Measurements from ENCODE around the gene KPNA6.
"Not testable (repeated sequence)": the region's sequence is repeated elsewhere in the genome, so short reads cannot be mapped to it uniquely, and the experiment has no call there.

Gene KPNA6

GRCh38 chr1:32100359-32100758 is 7.5 kb upstream of the KPNA6 start:
- in situ Hi-C loops (cut with MboI; ENCODE audit: low sequenced_read_pairs), result no loop called here

GRCh38 chr1:32100807-32101708 is 6.8 kb upstream of the KPNA6 start:
- in situ Hi-C loops (cut with MboI; ENCODE audit: low sequenced_read_pairs), result no loop called here

- in situ Hi-C loops (cut with MboI; ENCODE audit: low sequenced_read_pairs), result no loop called here
Observed at GRCh38 chr1:32104127-32104526, 3.7 kb upstream of the KPNA6 start.

GRCh38 chr1:32105338-32105737 is 2.5 kb upstream of the KPNA6 start:
- in situ Hi-C loops (cut with MboI; ENCODE audit: low sequenced_read_pairs), result no loop called here

- in situ Hi-C loops (cut with MboI; ENCODE audit: low sequenced_read_pairs), result no loop called here
Observed at GRCh38 chr1:32106663-32107275, 1.1 kb upstream of the KPNA6 start.

- in situ Hi-C loops (cut with MboI; ENCODE audit: low sequenced_read_pairs), result no loop called here
Observed at GRCh38 chr1:32111040-32111623, 3.3 kb downstream of the KPNA6 start.

- in situ Hi-C loops (cut with MboI; ENCODE audit: low sequenced_read_pairs), result no loop called here
Observed at GRCh38 chr1:32111789-32112188, 3.9 kb downstream of the KPNA6 start.

- in situ Hi-C loops (cut with MboI; ENCODE audit: low sequenced_read_pairs), result no loop called here
Observed at GRCh38 chr1:32112806-32113375, 5.0 kb downstream of the KPNA6 start.

- in situ Hi-C loops (cut with MboI; ENCODE audit: low sequenced_read_pairs), result not testable (repeated sequence)
Observed at GRCh38 chr1:32113436-32113835, 5.6 kb downstream of the KPNA6 start.

GRCh38 chr1:32114420-32114819 is 6.6 kb downstream of the KPNA6 start:
- in situ Hi-C loops (cut with MboI; ENCODE audit: low sequenced_read_pairs), result no loop called here

- in situ Hi-C loops (cut with MboI; ENCODE audit: low sequenced_read_pairs), result no loop called here
Observed at GRCh38 chr1:32115496-32115895, 7.6 kb downstream of the KPNA6 start.

GRCh38 chr1:32116531-32116930 is 8.7 kb downstream of the KPNA6 start:
- in situ Hi-C loops (cut with MboI; ENCODE audit: low sequenced_read_pairs), result no loop called here

- in situ Hi-C loops (cut with MboI; ENCODE audit: low sequenced_read_pairs), result no loop called here
Observed at GRCh38 chr1:32122151-32122550, 14.3 kb downstream of the KPNA6 start.

- in situ Hi-C loops (cut with MboI; ENCODE audit: low sequenced_read_pairs), result not testable (repeated sequence)
Observed at GRCh38 chr1:32123361-32123760, 15.5 kb downstream of the KPNA6 start.

GRCh38 chr1:32125313-32125712 is 17.5 kb downstream of the KPNA6 start:
- in situ Hi-C loops (cut with MboI; ENCODE audit: low sequenced_read_pairs), result no loop called here

- in situ Hi-C loops (cut with MboI; ENCODE audit: low sequenced_read_pairs), result no loop called here
Observed at GRCh38 chr1:32126770-32127169, 18.9 kb downstream of the KPNA6 start.

GRCh38 chr1:32127409-32128198 is 19.7 kb downstream of the KPNA6 start:
- in situ Hi-C loops (cut with MboI; ENCODE audit: low sequenced_read_pairs), result no loop called here

- in situ Hi-C loops (cut with MboI; ENCODE audit: low sequenced_read_pairs), result no loop called here
Observed at GRCh38 chr1:32128479-32128878, 20.6 kb downstream of the KPNA6 start.

- in situ Hi-C loops (cut with MboI; ENCODE audit: low sequenced_read_pairs), result no loop called here
Observed at GRCh38 chr1:32128964-32129363, 21.1 kb downstream of the KPNA6 start.

GRCh38 chr1:32133950-32134280 is 26.1 kb downstream of the KPNA6 start:
- in situ Hi-C loops (cut with MboI; ENCODE audit: low sequenced_read_pairs), result not testable (repeated sequence)

GRCh38 chr1:32137111-32137510 is 29.3 kb downstream of the KPNA6 start:
- in situ Hi-C loops (cut with MboI; ENCODE audit: low sequenced_read_pairs), result no loop called here
